ENCODE measurements around the gene TMEM179.

Gene TMEM179

GRCh38 chr14:104544362-104544961 is 60.1 kb downstream of the TMEM179 start:
- DNase-seq (ENCODE audit: low read depth in 3 of 3), result no peak

- no peak for DNase-seq (ENCODE audit: low read depth in 3 of 3)
Measured at GRCh38 chr14:104542871-104543830, 61.4 kb downstream of the TMEM179 start.

GRCh38 chr14:104541905-104542465 is 62.6 kb downstream of the TMEM179 start:
- no peak for DNase-seq (ENCODE audit: low read depth in 3 of 3)
